SK-N-SH (cell line): ENCODE data around the gene PSKH1. TPM values are rescaled to one million over a fixed set of nuclear protein-coding genes. Genes with fewer than 3 reads are reported as not detected.

Experiments
- CTCF ChIA-PET: fragments of 300-600, 350-600 bp; formaldehyde crosslinking; extraction: SDS; loops from one replicate; lab custom pipeline; 2021; lab: Yijun Ruan, JAX
- POLR2A ChIA-PET: fragments of 350-600 bp; sonication (Branson Sonifier 250); formaldehyde crosslinking; extraction: SDS; loops from one replicate; lab custom pipeline; 2020; ENCODE audit warnings: antibody characterized with exemption, inconsistent platforms; lab: Yijun Ruan, JAX
- DNase-seq: peaks from one replicate; pipeline ENCODE4 v3.0.0; 2012
- H2AFZ ChIP-seq: fragments of 200-600 bp; sonication (generic); 2 replicates; pipeline ENCODE4 v1.8.1; 2016; ENCODE audit warnings: antibody characterized with exemption, mild to moderate bottlenecking, low read depth
- H3F3A ChIP-seq: fragments of 200-600 bp; sonication (generic); replicated peaks from 2 replicates; pipeline ENCODE3; 2016; ENCODE audit warnings: antibody characterized with exemption, mild to moderate bottlenecking; ENCODE audit not compliant: insufficient read depth
- H3K27ac ChIP-seq, 2 experiments: fragments of 200-500 bp in 1 of 2; fragments of 200-600 bp in 1 of 2; sonication (Bioruptor generic) in 1 of 2; sonication (generic), shearing (Covaris generic) in 1 of 2; 2 replicates each; pipeline versions ENCODE4 v1.5.1 to v1.6.1; 2014 to 2016; ENCODE audit warnings: low read depth in 2 of 2, inconsistent platforms in 1 of 2, low read length in 1 of 2, mild to moderate bottlenecking in 1 of 2, mixed read lengths in 1 of 2
- H3K27me3 ChIP-seq: fragments of 200-600 bp; sonication (generic), shearing (Covaris generic); 2 replicates; pipeline ENCODE4 v1.6.1; 2016; ENCODE audit warnings: mixed run types; ENCODE audit not compliant: insufficient read depth
- H3K36me3 ChIP-seq, 2 experiments: fragments of 200-500 bp in 1 of 2; fragments of 200-600 bp in 1 of 2; sonication (Bioruptor generic) in 1 of 2; sonication (generic) in 1 of 2; replicated peaks in 1 of 2; 2 replicates each; pipeline versions ENCODE3 to v1.5.1; 2014 to 2016; ENCODE audit warnings: low read length in 1 of 2, mild to moderate bottlenecking in 1 of 2; ENCODE audit not compliant: insufficient read depth in 2 of 2, control insufficient read depth in 1 of 2
- H3K4me1 ChIP-seq, 2 experiments: fragments of 200-500 bp in 1 of 2; fragments of 200-600 bp in 1 of 2; sonication (Bioruptor generic) in 1 of 2; sonication (generic), shearing (Covaris generic) in 1 of 2; 2 replicates each; pipeline versions ENCODE4 v1.5.1 to v1.6.1; 2014 to 2016; ENCODE audit warnings: low read depth in 1 of 2, low read length in 1 of 2, mixed run types in 1 of 2; ENCODE audit not compliant: insufficient read depth in 2 of 2, control insufficient read depth in 1 of 2
- H3K4me2 ChIP-seq: fragments of 200-600 bp; sonication (generic), shearing (Covaris generic); 2 replicates; pipeline ENCODE4 v1.6.1; 2017; ENCODE audit warnings: mixed run types
- H3K4me3 ChIP-seq, 2 experiments: fragments of 200-500 bp in 1 of 2; fragments of 200-600 bp in 1 of 2; sonication (Bioruptor generic) in 1 of 2; sonication (generic), shearing (Covaris generic) in 1 of 2; 2 replicates each; pipeline versions ENCODE4 v1.5.1 to v1.8.1; 2014 to 2016; ENCODE audit warnings: low read depth in 2 of 2, inconsistent platforms in 1 of 2, low read length in 1 of 2, mild to moderate bottlenecking in 1 of 2, mixed read lengths in 1 of 2, moderate library complexity in 1 of 2
- H3K79me2 ChIP-seq: fragments of 200-600 bp; sonication (generic); 2 replicates; pipeline ENCODE4 v1.8.1; 2017; ENCODE audit warnings: mild to moderate bottlenecking; ENCODE audit not compliant: insufficient read depth
- H3K9ac ChIP-seq: fragments of 200-600 bp; sonication (generic); 2 replicates; pipeline ENCODE4 v1.6.1; 2017; ENCODE audit warnings: mixed run types
- H3K9me2 ChIP-seq: fragments of 200-600 bp; sonication (generic); 2 replicates; pipeline ENCODE4 v1.6.1; 2017; ENCODE audit warnings: mixed run types
- H3K9me3 ChIP-seq: fragments of 200-600 bp; sonication (generic); 2 replicates; pipeline ENCODE4 v1.6.1; 2017; ENCODE audit warnings: mixed run types, mild to moderate bottlenecking, moderate library complexity
- H4K20me1 ChIP-seq: fragments of 200-600 bp; sonication (generic); 2 replicates; pipeline ENCODE4 v1.6.1; 2017; ENCODE audit warnings: mild to moderate bottlenecking, mixed run types; ENCODE audit not compliant: insufficient read depth
- FOXM1 ChIP-seq: IDR thresholded peaks from 2 replicates; pipeline ENCODE4 v1.4.0; 2012; ENCODE audit warnings: low read depth, mild to moderate bottlenecking
- GABPA ChIP-seq: IDR thresholded peaks from 2 replicates; pipeline ENCODE4 v1.4.0; 2012; ENCODE audit warnings: low read depth, mild to moderate bottlenecking
- GATA2 ChIP-seq: sonication (generic); formaldehyde crosslinking; IDR thresholded peaks from 2 replicates; pipeline ENCODE4 v1.5.0; 2020; ENCODE audit warnings: mild to moderate bottlenecking, missing genetic modification reagents
- JUND ChIP-seq: IDR thresholded peaks from 2 replicates; pipeline ENCODE4 v1.4.0; 2012
- MEF2A ChIP-seq: IDR thresholded peaks from 2 replicates; pipeline ENCODE4 v1.4.0; 2012; ENCODE audit warnings: low read depth, borderline replicate concordance
- MXI1 ChIP-seq: IDR thresholded peaks from 2 replicates; pipeline ENCODE4 v1.6.1; 2012; ENCODE audit warnings: mild to moderate bottlenecking, low read depth, low read length, improper control_type of control experiment
- POLR2AphosphoS5 ChIP-seq: IDR thresholded peaks from 2 replicates; pipeline ENCODE4 v1.6.1; 2012; ENCODE audit warnings: low read depth, low read length
- RCOR1 ChIP-seq: fragments of 150-350 bp; IDR thresholded peaks from 2 replicates; pipeline ENCODE4 v1.6.1; 2017; ENCODE audit warnings: antibody characterized with exemption, low read length
- RFX5 ChIP-seq: IDR thresholded peaks from 2 replicates; pipeline ENCODE4 v1.6.1; 2012; ENCODE audit warnings: mild to moderate bottlenecking, improper control_type of control experiment, low read length
- SIN3A ChIP-seq: IDR thresholded peaks from 2 replicates; pipeline ENCODE4 v1.6.1; 2012; ENCODE audit warnings: low read depth, mild to moderate bottlenecking, low read length, moderate library complexity, borderline replicate concordance
- TAF1 ChIP-seq: IDR thresholded peaks from 2 replicates; pipeline ENCODE4 v1.6.1; 2012; ENCODE audit warnings: low read depth, mild to moderate bottlenecking, low read length, moderate library complexity, borderline replicate concordance
- TCF12 ChIP-seq: IDR thresholded peaks from 2 replicates; pipeline ENCODE4 v1.4.0; 2012
- TEAD4 ChIP-seq: IDR thresholded peaks from 2 replicates; pipeline ENCODE4 v1.4.0; 2012; ENCODE audit warnings: mild to moderate bottlenecking, borderline replicate concordance; ENCODE audit not compliant: insufficient read depth
- ZBTB33 ChIP-seq: IDR thresholded peaks from 2 replicates; pipeline ENCODE4 v1.4.0; 2012; ENCODE audit warnings: low read depth, borderline replicate concordance
- WGBS: methylation state at CpG from one replicate; pipeline ENCODE4 v1.1.6; 2017; ENCODE audit warnings: low lambda C conversion rate; 5-methylcytosine and 5-hydroxymethylcytosine counted together
- polyA plus RNA-seq, 3 experiments: library from polyadenylated mRNA; depleted of rRNA; stranded (reverse); fragments of >200 nt; gene quantifications; 2 replicates each; pipeline ENCODE4 v1.2.3, GENCODE V29; 2012
- TF ChIP-seq, protein P1 (sequence below): IDR thresholded peaks from 2 replicates; pipeline ENCODE4; 2012
- TF ChIP-seq, protein P2 (sequence below): fragments of 150-350 bp; IDR thresholded peaks from 2 replicates; pipeline ENCODE4 v1.6.1; 2016; ENCODE audit warnings: mild to moderate bottlenecking, low read depth, low read length
- TF ChIP-seq, protein P3 (sequence below): IDR thresholded peaks from 2 replicates; pipeline ENCODE4 v1.4.0; 2012; ENCODE audit warnings: low read depth

The PSKH1 gene
- polyA plus RNA-seq, 1 of the 3 experiments (the other 2 are of a cell fraction), result 30.1 TPM

DNA sequence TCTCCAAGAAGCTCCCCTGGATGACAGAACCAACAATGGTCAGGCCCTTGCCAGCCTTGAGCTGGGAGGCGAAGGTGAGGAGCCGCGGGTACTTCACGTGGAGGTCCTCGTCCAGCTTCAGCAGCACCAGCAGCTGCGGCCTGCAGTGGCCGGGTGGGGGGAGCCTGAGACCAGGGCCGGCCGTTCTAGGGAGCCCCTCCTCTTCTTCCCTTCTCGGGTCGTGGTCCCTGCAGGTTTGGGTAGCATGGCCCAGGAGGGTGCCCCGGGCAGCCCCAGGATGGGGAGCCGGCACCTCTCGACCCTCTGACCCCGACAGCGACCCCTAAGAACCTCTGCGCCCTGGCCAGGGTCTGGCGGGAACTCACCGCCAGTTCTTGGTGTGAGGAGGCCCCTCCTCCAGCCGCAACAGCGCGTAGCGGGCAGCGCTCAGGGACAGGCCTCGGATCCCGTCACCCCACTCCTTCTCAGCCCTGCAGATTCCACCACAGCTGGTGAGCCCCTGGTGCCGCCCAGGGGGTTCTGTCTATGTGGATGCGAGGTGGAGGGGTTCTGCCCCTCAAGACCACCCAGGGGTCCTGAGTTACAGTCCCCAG, 54.0 kb downstream of the PSKH1 start:
- Histone ChIP-seq H3K36me3 (peaks cover 4 to 81% of the 10 kb centered on the region in 2 experiments), H3K9me3 (no peaks in the 10 kb centered on the region), H3K27ac (no peak overlapping the region), H4K20me1 (peaks cover 8% of the 10 kb centered on the region; the same call in 1 of the 2 replicates), H3K9ac (no peak overlapping the region), H3K4me2 (no peak overlapping the region), H3K79me2 (peaks cover 3% of the 10 kb centered on the region; the same call in 1 of the 2 replicates), H2AFZ (no peak overlapping the region), H3K27me3 (no peaks in the 10 kb centered on the region), H3K4me3 (no peak overlapping the region), H3F3A (peaks cover 3% of the 10 kb centered on the region), H3K9me2 (no peaks in the 10 kb centered on the region), H3K4me1 (peaks cover 0 to 22% of the 10 kb centered on the region in 2 experiments; a peak in 1 of 4 replicates)
- ChIA-PET CTCF (interaction anchor here (2.0 to 2.8 kb wide), 3 partner anchors 18 to 93 kb away, joined by 6 to 9 read pairs (median 8); no protein-coding TSS in a partner anchor), POLR2A (interaction anchor here (0.7 to 1.7 kb wide), 3 partner anchors 11 to 19 kb away, joined by 3 to 5 read pairs (median 4); no protein-coding TSS in a partner anchor)
- TF ChIP-seq, protein P1, sequence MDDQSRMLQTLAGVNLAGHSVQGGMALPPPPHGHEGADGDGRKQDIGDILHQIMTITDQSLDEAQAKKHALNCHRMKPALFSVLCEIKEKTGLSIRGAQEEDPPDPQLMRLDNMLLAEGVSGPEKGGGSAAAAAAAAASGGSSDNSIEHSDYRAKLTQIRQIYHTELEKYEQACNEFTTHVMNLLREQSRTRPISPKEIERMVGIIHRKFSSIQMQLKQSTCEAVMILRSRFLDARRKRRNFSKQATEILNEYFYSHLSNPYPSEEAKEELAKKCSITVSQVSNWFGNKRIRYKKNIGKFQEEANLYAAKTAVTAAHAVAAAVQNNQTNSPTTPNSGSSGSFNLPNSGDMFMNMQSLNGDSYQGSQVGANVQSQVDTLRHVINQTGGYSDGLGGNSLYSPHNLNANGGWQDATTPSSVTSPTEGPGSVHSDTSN, result no peak
- TF ChIP-seq POLR2AphosphoS5 (no peak), TCF12 (no peak), FOXM1 (no peak)
- TF ChIP-seq, protein P2, sequence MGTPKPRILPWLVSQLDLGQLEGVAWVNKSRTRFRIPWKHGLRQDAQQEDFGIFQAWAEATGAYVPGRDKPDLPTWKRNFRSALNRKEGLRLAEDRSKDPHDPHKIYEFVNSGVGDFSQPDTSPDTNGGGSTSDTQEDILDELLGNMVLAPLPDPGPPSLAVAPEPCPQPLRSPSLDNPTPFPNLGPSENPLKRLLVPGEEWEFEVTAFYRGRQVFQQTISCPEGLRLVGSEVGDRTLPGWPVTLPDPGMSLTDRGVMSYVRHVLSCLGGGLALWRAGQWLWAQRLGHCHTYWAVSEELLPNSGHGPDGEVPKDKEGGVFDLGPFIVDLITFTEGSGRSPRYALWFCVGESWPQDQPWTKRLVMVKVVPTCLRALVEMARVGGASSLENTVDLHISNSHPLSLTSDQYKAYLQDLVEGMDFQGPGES, result no peak
- TF ChIP-seq, protein P3, sequence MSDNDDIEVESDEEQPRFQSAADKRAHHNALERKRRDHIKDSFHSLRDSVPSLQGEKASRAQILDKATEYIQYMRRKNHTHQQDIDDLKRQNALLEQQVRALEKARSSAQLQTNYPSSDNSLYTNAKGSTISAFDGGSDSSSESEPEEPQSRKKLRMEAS, result no peak
- WGBS, result 97% methylated on average over 20 of the region's 28 CpGs
- no peak for DNase-seq

GRCh38 chr16:67948015-67948414, 55.0 kb downstream of the PSKH1 start:
- CTCF ChIA-PET, result interaction anchor here (2.0 to 2.8 kb wide), 2 partner anchors 64 to 92 kb away, joined by 6 to 9 read pairs; no protein-coding TSS in a partner anchor
- TF ChIP-seq MEF2A (no peak), RFX5 (no peak), RCOR1 (no peak), POLR2AphosphoS5 (no peak), JUND (no peak), ZBTB33 (no peak), TEAD4 (no peak), SIN3A (no peak), TAF1 (no peak), MXI1 (no peak), GABPA (no peak), GATA2 (CRISPR knock-in tag) (no peak), TCF12 (no peak)
- TF ChIP-seq, protein P1, result no peak
- TF ChIP-seq, protein P2, result no peak

More at GRCh38 chr16:67948015-67948414, 55.0 kb downstream of the PSKH1 start:
- Histone ChIP-seq H3K9me3 (no peaks in the 10 kb centered on the region), H3K36me3 (peaks cover 0 to 76% of the 10 kb centered on the region in 2 experiments), H4K20me1 (no peaks in the 10 kb centered on the region), H3K4me3 (no peak overlapping the region), H2AFZ (no peak overlapping the region), H3K4me1 (peaks cover 0 to 12% of the 10 kb centered on the region in 2 experiments; a peak in 1 of 4 replicates), H3K9ac (no peak overlapping the region), H3K27ac (no peak overlapping the region; a peak in 1 of 4 replicates), H3K4me2 (no peak overlapping the region), H3K27me3 (no peaks in the 10 kb centered on the region), H3K9me2 (no peaks in the 10 kb centered on the region), H3F3A (no peaks in the 10 kb centered on the region), H3K79me2 (peaks cover 9% of the 10 kb centered on the region; the same call in 1 of the 2 replicates)
- POLR2A ChIA-PET, result interaction anchor here (1.5 to 1.7 kb wide), 2 partner anchors 12 to 18 kb away, joined by 3 to 5 read pairs; no protein-coding TSS in a partner anchor
- DNase-seq, result no peak
- 96% methylated on average over 15 of the region's 15 CpGs for WGBS
